ENCODE measurements around the gene GZMH. TPM values are rescaled to one million over a fixed set of nuclear protein-coding genes. Genes with fewer than 3 reads are reported as not detected.

The GZMH gene
- total and polyA plus RNA-seq, 2 of the 8 experiments (the other 6 are each of a cell fraction or from before 2014, with no cell fraction given) = not detected

DNA sequence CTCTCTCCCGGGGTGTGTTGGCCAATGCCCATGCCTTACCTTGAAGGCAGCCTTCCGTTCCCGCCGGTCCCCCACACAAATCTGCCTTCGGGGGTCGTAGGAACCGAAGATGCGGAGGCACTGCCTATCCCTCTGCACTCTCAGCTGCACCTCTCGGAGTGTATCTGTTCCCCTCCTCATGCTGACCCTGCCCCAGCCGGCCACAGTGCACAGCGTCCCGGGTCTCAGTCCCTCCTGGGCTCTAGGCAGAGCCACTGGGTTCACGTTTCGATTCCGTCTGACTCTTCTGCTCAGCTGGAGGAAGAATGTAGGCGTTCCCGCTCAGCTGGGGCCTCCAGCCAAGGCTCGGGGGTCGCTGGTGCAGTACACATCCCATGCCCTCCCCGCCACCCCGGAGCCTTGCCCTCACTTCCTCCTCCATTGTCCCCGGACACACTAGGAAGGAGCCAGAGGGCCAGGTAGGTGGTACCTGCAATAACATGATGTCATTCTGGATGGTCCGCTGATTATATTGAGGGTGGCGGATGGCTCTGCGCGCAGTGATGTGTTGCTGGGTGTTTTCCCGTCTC is 35.2 kb downstream of the GZMH start:
- Histone ChIP-seq H3K4me2 (ENCODE audit: insufficient read depth in 1 of 2, low read depth in 2 of 2, low read length in 2 of 2) (no peak overlapping the region), H2BK12ac (ENCODE audit: low read depth, low read length) (no peak overlapping the region; the same call in 1 of the 2 replicates), H4K91ac (replicated peaks; ENCODE audit: insufficient read length, low read length) (peak overlapping the region; percentile 22), H3K14ac (ENCODE audit: insufficient read length) (no peak overlapping the region), H3K4me3 (ENCODE audit: extremely low read depth in 1 of 4, insufficient read depth in 2 of 4, low read depth in 3 of 4, low read length in 4 of 4) (no peak overlapping the region), H3K23me2 (ENCODE audit: low read depth, low read length) (no peaks in the 10 kb centered on the region; the same call in 1 of the 2 replicates), H4K8ac (ENCODE audit: extremely low read depth, insufficient read depth, low read length) (no peak overlapping the region), H3K56ac (replicated peaks; ENCODE audit: insufficient read length, low read depth, low read length) (no peak overlapping the region), H3K23ac (ENCODE audit: insufficient read length) (no peak overlapping the region), H2BK5ac (ENCODE audit: low read depth, low read length) (no peak overlapping the region), H3K36me3 (ENCODE audit: control insufficient read depth in 2 of 4, insufficient read depth in 4 of 4, low read length in 3 of 4) (no peaks in the 10 kb centered on the region), H2AK5ac (ENCODE audit: low read depth, low read length) (no peak overlapping the region), H2BK20ac (ENCODE audit: low read length) (no peak overlapping the region), H3K79me2 (ENCODE audit: control insufficient read depth in 1 of 2, insufficient read depth in 2 of 2, low read length in 2 of 2) (no peaks in the 10 kb centered on the region), H3K27me3 (replicated peaks in 1 of 4; ENCODE audit: control insufficient read depth in 3 of 4, extremely low read depth in 1 of 4, insufficient read depth in 3 of 4, low read length in 3 of 4) (no peaks in the 10 kb centered on the region), H3K9ac (replicated peaks in 1 of 4; ENCODE audit: extremely low read depth in 1 of 4, low read depth in 3 of 4, low read length in 3 of 4) (no peak overlapping the region), H2BK15ac (ENCODE audit: low read length) (no peak overlapping the region), H2AFZ (ENCODE audit: low read length) (no peak overlapping the region), H3K9me3 (ENCODE audit: insufficient read depth in 2 of 2, low read depth in 1 of 2, low read length in 1 of 2) (peaks cover 12 to 17% of the 10 kb centered on the region in 2 experiments; a peak in 2 of 4 replicates), H4K5ac (ENCODE audit: insufficient read length, low read depth, low read length) (no peak overlapping the region), H3K4ac (replicated peaks; ENCODE audit: insufficient read length, low read depth, low read length) (no peak overlapping the region), H3K4me1 (replicated peaks in 1 of 4; ENCODE audit: control insufficient read depth in 3 of 4, insufficient read depth in 4 of 4, low read length in 3 of 4) (peaks cover 0 to 5% (median 0%) of the 10 kb centered on the region in 4 experiments; a peak in 1 of 7 replicates), H3K79me1 (ENCODE audit: low read depth, low read length) (no peaks in the 10 kb centered on the region), H3K18ac (ENCODE audit: extremely low read depth, low read length) (no peak overlapping the region), H3K27ac (ENCODE audit: low read depth, low read length) (no peak overlapping the region), H4K20me1 (replicated peaks in 1 of 2; ENCODE audit: control insufficient read depth in 1 of 2, insufficient read depth in 2 of 2, low read length in 2 of 2) (no peaks in the 10 kb centered on the region), H2BK120ac (replicated peaks; ENCODE audit: low read depth, low read length) (no peak overlapping the region)
- FAIRE-seq = no peak
- ChIA-PET POLR2A (ENCODE audit: partially characterized antibody) (no interaction called here), CTCF (ENCODE audit: partially characterized antibody) (interaction anchor here (2.0 kb wide), 1 partner anchor 34 kb away, joined by 4 read pairs; no protein-coding TSS in a partner anchor)
- WGBS, 2 experiments (ENCODE audit: extremely low coverage in 1 of 2, insufficient coverage in 1 of 2, insufficient read length in 1 of 2, insufficient replicate concordance in 2 of 2, low coverage in 1 of 2, low lambda C conversion rate in 2 of 2, missing lambda C conversion rate in 1 of 2) = 87% methylated on average over 26 of the region's 27 CpGs; no CpG with 5 or more reads in 1 of the 2 experiments
- no peak for DNase-seq (ENCODE audit: low read depth in 1 of 2, low spot score in 2 of 2)
- no peak for TF ChIP-seq SIX5 (IDR thresholded peaks at IDR 0.05; ENCODE audit: low read depth, low read length)
- TF ChIP-seq BRCA1 (IDR thresholded peaks at IDR 0.05; ENCODE audit: low read depth, low read length) = no peak
- no peak for TF ChIP-seq SP4 (IDR thresholded peaks at IDR 0.05; ENCODE audit: low read length)
- no peak for TF ChIP-seq NANOG (IDR thresholded peaks at IDR 0.05; ENCODE audit: insufficient read depth, low read depth, low read length, poor library complexity, severe bottlenecking)
- TF ChIP-seq POLR2AphosphoS5 (IDR thresholded peaks at IDR 0.05; ENCODE audit: low read depth, low read length) = no peak
